ENCODE measurements around the gene POLR3B.

- no peak for TF ChIP-seq SRF (IDR thresholded peaks at IDR 0.05; ENCODE audit: low read depth)
- TF ChIP-seq POLR2A (IDR thresholded peaks at IDR 0.05; ENCODE audit: borderline replicate concordance, extremely low read depth, insufficient read depth, insufficient read length): no peak
- no peak for TF ChIP-seq CTCF (IDR thresholded peaks at IDR 0.05 in 2 of 3, conservative IDR thresholded peaks at IDR 0.05 in 1 of 3; ENCODE audit: borderline replicate concordance in 1 of 3, insufficient read depth in 1 of 3, low read depth in 2 of 3, low read length in 2 of 3)
- TF ChIP-seq POLR2AphosphoS5 (IDR thresholded peaks at IDR 0.05; ENCODE audit: low read depth, low read length): no peak
- no peak for TF ChIP-seq MAX (IDR thresholded peaks at IDR 0.05)
- no peak for TF ChIP-seq EZH2 (IDR thresholded peaks at IDR 0.05)
- TF ChIP-seq REST (IDR thresholded peaks at IDR 0.05; ENCODE audit: low read depth): no peak
- no peak for TF ChIP-seq YY1 (IDR thresholded peaks at IDR 0.05; ENCODE audit: extremely low read depth, insufficient replicate concordance, low read depth, low read length)
- no peak for TF ChIP-seq EZH2phosphoT487 (IDR thresholded peaks at IDR 0.05; ENCODE audit: borderline replicate concordance)
- TF ChIP-seq RAD21 (IDR thresholded peaks at IDR 0.05; ENCODE audit: low read depth): no peak
- no peak for TF ChIP-seq TCF7L2 (IDR thresholded peaks at IDR 0.05; ENCODE audit: borderline replicate concordance, extremely low read depth, insufficient read depth, insufficient read length)
Measured at GRCh38 chr12:106493531-106493930, 136.0 kb downstream of the POLR3B start.

All from HCT116 (cell line).